Activated CD4-positive, alpha-beta T cell treated with anti-CD3 and anti-CD28 coated beads for 24 hours (primary cell): ENCODE measurements around the gene PAGE2B.
"Not testable (repeated sequence)": the region's sequence is repeated elsewhere in the genome, so short reads cannot be mapped to it uniquely, and the experiment has no call there.

ENCODE experiments used
- DNase-seq, 2 donors: peaks; one replicate each; pipeline ENCODE4 v3.0.0-alpha.2; 2020; ENCODE audit warnings: low read depth in 2 of 2

The PAGE2B gene

DNA sequence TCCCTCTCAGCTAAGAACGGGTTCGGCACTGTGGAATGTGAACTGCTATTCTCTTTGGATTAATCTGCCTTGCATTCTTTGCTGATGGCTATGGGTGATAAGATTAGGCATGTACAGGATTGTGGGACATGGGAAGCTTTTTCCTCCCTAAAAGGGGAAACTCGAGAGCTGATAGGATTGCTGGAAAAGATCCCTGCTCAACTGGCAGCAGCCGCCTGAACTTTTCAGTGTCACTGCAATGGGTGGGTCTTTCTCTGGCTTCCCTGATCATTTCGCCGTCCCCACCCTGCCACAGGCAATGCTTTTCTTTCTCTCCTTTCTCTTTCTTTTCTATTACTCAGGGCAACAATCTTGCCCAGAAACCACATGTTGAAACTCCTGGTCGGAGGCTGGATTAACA is 34.5 kb downstream of the PAGE2B start:
- DNase-seq = no peak

DNA sequence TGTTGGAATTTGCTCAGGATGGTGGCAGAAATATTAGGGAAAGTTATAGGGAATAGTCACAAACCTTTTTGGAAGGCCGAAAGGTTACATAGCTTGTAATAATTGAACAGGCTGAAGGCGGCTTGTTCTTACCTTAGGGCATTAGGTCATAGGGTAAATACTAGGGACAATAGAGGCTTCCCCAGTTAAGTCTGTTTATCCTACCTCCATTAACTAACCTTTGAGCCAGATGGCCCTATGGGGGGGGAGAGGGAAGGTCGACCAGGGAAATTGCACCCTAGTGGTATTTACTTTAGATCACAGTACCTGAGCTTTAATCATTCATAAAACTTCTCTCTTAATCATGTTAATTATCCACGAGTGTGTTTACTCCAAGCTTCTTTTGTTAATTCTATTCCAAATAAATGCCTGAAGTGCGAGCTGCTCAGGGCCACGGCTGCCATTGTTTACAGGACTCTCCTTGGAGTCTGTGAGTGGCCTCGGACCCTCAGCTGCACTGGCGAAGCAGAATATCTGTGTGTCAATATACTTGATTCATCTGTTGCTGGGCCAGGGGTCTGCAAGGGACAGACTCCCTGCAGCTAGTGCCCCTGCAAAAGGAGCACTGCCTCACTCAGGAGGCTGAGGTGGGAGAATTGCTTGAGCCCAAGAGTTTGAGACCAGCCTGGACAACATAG is 36.9 kb downstream of the PAGE2B start:
- no peak for DNase-seq

DNA sequence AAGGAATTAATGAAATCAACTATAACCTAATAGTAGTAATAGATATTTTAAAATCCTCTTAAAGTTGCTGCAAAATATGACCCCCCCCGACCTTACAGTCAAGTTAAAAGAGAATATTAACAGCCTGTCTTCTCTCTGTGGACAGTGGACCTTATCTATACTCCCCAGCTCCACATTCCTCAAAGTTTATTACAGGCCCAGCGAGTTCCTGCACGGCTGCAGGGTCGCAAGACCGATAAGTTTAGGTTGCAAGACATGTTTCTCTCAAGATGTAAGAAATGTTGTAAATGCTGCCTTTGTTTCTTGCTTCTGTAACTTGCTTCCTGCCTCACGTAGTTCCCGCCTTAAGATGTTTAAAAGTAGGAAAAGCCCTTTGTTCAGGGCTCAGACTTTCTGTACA is 41.8 kb downstream of the PAGE2B start:
- not testable (repeated sequence) for DNase-seq

DNA sequence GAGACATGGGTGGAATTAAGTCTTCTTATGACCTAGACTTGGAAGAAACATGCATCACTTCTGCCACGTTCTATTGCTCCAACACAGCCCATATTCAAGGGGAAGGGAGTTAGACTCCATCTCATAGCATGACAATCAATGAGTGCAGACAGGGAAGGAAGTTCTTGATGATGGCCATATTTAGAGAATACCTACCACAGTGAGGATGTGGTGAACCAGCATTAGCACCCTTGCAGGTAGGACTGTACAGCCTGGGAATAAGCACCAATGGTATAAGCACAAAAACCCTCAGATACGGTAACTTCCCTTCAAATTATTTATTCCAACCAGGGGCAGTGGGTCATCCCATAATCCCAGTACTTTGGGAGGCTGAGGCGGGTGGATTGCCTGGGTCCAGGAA is 43.7 kb downstream of the PAGE2B start:
- no peak for DNase-seq

DNA sequence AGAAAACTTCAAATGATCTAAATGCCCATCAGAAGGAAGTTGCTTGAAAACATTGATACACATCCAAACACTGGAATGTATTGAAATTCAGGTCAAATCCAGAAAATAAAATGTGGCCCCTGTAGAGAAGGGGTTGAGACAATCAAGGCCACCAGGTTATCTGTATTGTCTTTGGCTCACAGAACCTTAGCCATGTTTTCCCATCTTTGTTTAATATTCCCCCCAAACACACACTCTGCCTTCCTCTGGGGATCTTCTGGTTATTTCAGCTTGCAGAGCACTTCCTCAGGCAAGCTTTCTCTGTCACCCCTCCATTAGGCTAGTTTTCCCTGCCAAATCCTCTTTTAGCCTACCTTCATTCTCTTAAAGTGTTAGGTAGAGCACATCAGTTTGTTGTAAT is 44.4 kb downstream of the PAGE2B start:
- no peak for DNase-seq

DNA sequence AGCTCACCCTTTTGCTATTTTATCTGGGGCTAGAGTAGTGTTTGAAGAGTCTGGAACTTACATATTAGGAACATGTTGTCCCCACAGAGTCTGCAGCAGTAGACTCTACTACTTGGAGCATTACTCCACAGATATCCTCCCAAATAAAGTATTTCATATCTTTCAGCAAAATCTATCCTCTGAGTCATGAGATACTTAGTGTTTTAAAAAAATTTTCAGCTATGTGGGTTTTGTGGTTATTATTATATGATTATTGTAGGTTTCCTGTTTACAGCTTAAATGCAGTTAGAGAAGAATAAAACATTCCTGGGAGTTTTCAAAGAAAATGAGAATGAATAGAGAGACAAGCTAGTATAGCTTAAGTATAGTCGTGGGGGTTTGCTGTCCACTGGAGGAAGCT is 44.9 kb downstream of the PAGE2B start:
- no peak for DNase-seq

DNA sequence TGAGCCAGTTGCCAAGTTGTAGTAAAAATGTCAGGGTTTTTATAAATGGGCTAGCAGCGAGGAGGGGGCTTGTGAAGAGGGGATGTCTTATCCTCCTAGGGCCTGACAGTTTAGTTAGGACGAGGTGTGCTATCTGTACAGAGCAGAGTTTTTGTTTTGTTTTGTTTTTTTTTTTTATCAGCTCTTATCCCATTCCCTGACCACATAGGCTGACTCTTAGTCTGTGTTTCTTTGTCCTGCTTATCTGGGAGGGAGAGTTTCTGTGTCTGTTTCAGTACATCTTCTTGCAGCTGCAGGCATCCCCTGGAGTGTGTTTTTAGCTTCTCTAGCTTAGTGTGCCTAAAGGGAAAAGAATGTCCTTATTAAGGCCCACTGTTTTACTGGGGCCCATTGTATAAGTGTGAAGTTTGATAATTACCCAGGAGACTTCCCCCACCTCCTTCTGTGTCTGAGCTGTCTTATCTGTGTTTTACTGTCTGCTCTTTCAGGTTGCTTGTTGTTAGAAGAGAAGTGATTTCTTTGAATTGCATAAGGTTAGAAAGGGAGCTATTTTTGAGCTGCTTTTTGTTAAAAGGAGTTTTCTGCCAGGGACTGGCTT is 46.0 kb downstream of the PAGE2B start:
- no peak for DNase-seq

DNA sequence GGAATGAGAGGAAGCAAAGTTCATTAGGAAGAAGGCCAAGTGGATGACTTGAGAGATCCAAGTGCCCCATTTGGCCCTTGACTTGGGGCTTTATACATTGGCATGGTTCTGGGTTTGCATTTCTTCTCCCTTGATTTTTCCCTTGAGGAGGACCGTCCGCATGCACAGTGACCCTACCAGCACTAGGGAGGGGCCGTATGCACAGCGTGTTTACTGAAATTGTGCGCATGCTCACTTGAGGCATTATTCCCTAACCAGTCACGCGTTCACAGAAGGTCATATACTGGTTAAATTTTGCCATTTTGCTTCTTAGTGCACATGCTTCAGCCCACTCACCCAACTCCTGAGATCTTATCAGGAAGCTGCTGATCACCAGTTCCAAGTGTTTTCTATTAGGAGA is 49.1 kb downstream of the PAGE2B start:
- no peak for DNase-seq

DNA sequence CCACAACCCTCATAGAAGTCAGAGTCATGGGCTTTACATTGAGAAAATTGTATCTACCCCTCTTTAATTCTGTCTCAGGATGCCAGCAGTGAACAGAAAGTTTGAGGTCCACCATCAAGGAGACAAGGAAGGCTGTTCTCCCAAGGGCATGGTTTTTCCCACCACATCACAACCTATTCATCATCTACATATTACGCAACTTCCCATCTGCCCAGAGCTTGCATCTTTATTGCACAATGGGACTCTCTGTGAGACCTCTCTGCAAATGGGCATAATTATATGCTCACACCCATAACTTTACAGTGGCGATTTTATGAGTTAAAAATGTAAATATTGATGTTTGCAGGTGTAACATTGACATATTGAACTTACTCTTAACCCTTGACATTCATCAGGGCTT is 52.9 kb downstream of the PAGE2B start:
- DNase-seq = no peak
